NB4 (cell line): ENCODE results near the gene ALDH1A2.

Experiments
- DNase-seq: peaks from one replicate; pipeline ENCODE4 v3.0.0; 2010; ENCODE audit warnings: low read depth
- H3K4me3 ChIP-seq: one replicate; pipeline ENCODE4 v1.5.1; 2011; ENCODE audit warnings: mild to moderate bottlenecking, low read depth, low read length, moderate library complexity
- MYC ChIP-seq: IDR thresholded peaks from 2 replicates; pipeline ENCODE4 v1.6.1; 2011; ENCODE audit warnings: low read depth, low read length
- POLR2A ChIP-seq: IDR thresholded peaks from 2 replicates; pipeline ENCODE4 v1.6.1; 2011; ENCODE audit warnings: mild to moderate bottlenecking; ENCODE audit not compliant: insufficient read length; ENCODE audit errors: extremely low read depth
- TF ChIP-seq, protein P1 (sequence below): IDR thresholded peaks from one replicate; pipeline ENCODE4 v1.5.1; 2012; ENCODE audit warnings: low read depth, low read length
- TF ChIP-seq, protein P2 (sequence below): IDR thresholded peaks from 2 replicates; pipeline ENCODE4 v1.6.1; 2011; ENCODE audit warnings: low read depth, low read length

The ALDH1A2 gene

DNA sequence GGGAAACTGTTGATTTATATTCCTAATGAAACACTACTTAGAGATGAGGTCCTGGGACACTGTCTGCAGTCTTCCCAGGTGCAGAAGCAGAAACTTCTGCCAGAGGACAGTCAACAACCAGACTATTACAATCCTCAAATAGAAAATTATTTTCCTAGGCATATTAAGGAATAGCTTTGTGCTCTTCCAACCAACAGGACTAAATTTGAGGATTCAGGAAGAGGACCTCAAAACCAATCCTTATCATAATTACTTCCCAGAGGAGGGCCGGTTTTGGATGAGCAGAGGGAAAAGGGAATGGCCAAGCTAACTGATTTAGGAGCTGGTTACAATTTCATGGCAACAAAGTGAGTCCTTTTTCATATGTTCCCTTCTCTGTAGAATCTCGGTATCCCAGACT is 21.0 kb downstream of the ALDH1A2 start:
- no peak for DNase-seq
- no peak overlapping the region for H3K4me3 ChIP-seq
- TF ChIP-seq POLR2A (no peak), MYC (no peak)
- TF ChIP-seq, protein P1, sequence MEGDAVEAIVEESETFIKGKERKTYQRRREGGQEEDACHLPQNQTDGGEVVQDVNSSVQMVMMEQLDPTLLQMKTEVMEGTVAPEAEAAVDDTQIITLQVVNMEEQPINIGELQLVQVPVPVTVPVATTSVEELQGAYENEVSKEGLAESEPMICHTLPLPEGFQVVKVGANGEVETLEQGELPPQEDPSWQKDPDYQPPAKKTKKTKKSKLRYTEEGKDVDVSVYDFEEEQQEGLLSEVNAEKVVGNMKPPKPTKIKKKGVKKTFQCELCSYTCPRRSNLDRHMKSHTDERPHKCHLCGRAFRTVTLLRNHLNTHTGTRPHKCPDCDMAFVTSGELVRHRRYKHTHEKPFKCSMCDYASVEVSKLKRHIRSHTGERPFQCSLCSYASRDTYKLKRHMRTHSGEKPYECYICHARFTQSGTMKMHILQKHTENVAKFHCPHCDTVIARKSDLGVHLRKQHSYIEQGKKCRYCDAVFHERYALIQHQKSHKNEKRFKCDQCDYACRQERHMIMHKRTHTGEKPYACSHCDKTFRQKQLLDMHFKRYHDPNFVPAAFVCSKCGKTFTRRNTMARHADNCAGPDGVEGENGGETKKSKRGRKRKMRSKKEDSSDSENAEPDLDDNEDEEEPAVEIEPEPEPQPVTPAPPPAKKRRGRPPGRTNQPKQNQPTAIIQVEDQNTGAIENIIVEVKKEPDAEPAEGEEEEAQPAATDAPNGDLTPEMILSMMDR, result no peak
- TF ChIP-seq, protein P2, sequence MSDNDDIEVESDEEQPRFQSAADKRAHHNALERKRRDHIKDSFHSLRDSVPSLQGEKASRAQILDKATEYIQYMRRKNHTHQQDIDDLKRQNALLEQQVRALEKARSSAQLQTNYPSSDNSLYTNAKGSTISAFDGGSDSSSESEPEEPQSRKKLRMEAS, result no peak

DNA sequence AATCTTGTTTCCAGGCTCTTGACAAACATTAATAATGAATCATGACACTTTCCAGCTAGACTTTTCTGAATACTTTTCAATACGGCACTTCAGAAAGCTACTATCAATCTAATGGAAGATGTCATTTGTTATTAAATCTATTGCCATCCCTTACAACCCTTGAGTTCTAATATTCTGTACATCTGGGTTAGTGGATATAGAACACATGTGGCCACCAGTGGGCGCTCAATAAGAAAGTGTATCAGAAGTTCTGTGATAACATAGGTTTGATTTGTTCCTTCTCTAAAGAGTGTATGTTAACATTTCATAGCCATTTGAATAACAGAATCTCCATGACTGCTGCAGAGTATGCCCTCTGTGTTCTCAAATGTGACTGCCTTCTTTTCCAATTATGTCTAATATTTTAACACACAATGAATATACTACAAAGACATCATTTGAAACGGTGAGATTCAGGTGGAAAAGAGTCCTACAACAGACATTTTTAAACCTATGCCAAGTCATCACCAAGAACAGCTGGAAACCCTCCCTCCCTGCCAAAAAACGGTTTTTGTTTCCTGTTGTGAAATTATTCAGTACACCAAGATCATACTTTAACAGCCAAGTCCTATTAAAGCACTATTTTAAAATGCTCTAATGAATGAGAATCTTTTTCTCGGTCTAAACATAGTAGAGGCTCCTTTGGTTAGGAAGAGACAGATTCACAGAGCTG is 22.2 kb downstream of the ALDH1A2 start:
- TF ChIP-seq, protein P2, result no peak
- TF ChIP-seq, protein P1, result peak; percentile 62
- H3K4me3 ChIP-seq, result no peak overlapping the region
- peak; percentile 44 for DNase-seq

DNA sequence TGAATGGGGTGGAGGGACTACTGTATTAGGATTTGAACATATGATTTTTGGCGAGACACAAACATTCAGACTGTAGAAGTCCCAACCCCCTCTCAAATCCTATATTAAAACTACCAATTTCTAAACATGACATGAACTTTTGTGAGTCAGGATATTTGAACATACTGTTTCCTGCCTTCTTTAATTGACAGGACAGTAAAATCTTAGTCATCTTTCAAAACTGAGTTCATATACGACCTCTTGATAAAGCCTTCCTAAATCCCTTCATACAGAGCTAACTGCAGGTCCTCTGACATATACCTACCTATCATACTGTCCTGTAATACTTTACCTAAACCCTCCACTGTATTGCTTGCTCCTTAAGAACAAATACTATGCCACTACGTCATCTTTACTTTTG is 23.5 kb downstream of the ALDH1A2 start:
- H3K4me3 ChIP-seq, result no peak overlapping the region
- DNase-seq, result no peak
- no peak for TF ChIP-seq MYC
- TF ChIP-seq, protein P2, result no peak
- TF ChIP-seq POLR2A, result no peak
- TF ChIP-seq, protein P1, result no peak

DNA sequence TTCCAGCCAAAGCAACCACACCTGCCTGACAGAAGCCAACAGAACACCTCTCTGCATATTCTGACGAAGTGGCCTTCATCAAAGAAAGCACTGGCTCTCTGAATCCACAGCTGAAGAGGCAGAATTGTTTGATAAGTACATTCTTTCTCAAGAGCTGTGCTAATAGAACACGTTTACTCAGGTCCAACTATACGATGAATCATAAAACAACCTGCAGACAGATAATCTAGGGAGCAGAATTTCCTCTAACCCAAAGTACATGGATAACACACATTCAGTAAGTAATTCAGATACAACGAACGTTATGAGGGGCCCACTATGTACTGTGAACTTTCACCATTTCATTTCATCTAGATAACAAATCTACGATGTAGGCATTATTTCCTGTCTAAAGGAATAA is 25.4 kb downstream of the ALDH1A2 start:
- no peak for DNase-seq
- H3K4me3 ChIP-seq, result no peak overlapping the region
- TF ChIP-seq, protein P2, result no peak
- no peak for TF ChIP-seq POLR2A
- TF ChIP-seq, protein P1, result no peak
- no peak for TF ChIP-seq MYC

DNA sequence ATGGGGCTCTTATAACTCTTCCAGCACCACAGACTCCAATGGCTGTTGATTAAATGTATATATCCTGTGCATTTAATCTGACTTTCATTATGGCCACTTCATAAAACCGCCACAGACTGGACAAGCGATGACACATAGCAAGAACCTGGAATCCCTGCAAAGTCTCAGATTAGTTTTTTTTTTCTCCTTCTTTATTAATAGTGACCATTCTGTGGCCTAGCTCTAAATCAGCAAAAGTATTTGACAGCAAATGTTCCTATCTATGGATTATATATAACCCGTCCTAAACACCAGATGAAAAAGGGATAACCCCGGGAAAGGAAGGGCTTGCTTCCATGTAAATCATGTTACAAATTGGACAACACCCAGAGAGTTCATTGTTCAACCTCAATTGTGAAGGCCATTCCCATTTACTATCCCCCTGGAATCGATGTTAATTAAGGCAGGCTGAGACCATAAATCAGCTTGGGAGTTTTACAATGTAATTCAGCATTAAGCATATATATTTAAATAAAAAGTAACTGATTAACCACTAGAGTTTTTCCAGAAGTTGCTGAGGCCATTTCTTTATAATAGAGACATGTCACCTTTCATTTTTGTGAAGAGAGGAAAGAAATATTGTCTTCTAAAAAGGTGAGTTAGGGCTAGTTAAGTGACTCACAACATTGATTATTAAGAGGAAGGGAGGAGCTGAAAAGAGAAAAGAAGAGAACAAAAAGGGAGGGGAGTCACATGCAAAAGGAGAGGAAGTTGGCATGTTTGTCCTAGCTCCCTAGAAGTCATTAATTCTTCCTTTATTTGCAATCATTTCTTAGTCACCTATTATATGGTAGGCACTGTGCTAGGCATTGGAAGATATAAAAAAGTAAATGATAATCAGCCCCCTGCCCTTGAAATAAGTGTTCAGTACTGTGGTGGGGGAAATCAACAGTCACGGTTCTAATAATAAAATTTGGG is 26.2 kb downstream of the ALDH1A2 start:
- TF ChIP-seq, protein P1, result no peak
- no peak for TF ChIP-seq POLR2A
- TF ChIP-seq, protein P2, result no peak
- no peak for TF ChIP-seq MYC
- DNase-seq, result no peak
- no peak overlapping the region for H3K4me3 ChIP-seq
